ENCODE results near the gene TMEM95.
"Not testable (repeated sequence)": the region's sequence is repeated elsewhere in the genome, so short reads cannot be mapped to it uniquely, and the experiment has no call there.

Gene TMEM95

GRCh38 chr17:7367083-7367482 lies 12.1 kb downstream of the TMEM95 start:
- H3K4me3 Mint-ChIP-seq: no peak overlapping the region
- no peaks in the 10 kb centered on the region for H3K4me1 Mint-ChIP-seq
- no peak overlapping the region for H3K27ac Mint-ChIP-seq
- DNase-seq: no peak
- H3K27me3 Mint-ChIP-seq (ENCODE audit: low read depth, poor library complexity): peaks cover 30% of the 10 kb centered on the region
- no peak for TF ChIP-seq CTCF (IDR thresholded peaks at IDR 0.05)
- no peaks in the 10 kb centered on the region for H3K9me3 Mint-ChIP-seq
- H3K36me3 Mint-ChIP-seq (ENCODE audit: low read depth): no peaks in the 10 kb centered on the region

- H3K36me3 Mint-ChIP-seq (ENCODE audit: low read depth): no peaks in the 10 kb centered on the region
- H3K9me3 Mint-ChIP-seq: no peaks in the 10 kb centered on the region
- TF ChIP-seq CTCF (IDR thresholded peaks at IDR 0.05): no peak
- no peak for DNase-seq
- no peaks in the 10 kb centered on the region for H3K4me1 Mint-ChIP-seq
- H3K4me3 Mint-ChIP-seq: no peak overlapping the region
- H3K27ac Mint-ChIP-seq: no peak overlapping the region
- peaks cover 33% of the 10 kb centered on the region for H3K27me3 Mint-ChIP-seq (ENCODE audit: low read depth, poor library complexity)
Measured at GRCh38 chr17:7367918-7368598, 13.1 kb downstream of the TMEM95 start.

- H3K27me3 Mint-ChIP-seq (ENCODE audit: low read depth, poor library complexity): peaks cover 33% of the 10 kb centered on the region
Measured at GRCh38 chr17:7368599-7368994, 13.6 kb downstream of the TMEM95 start.

GRCh38 chr17:7369825-7370224 lies 14.9 kb downstream of the TMEM95 start:
- H3K4me3 Mint-ChIP-seq: no peak overlapping the region

More at GRCh38 chr17:7368599-7368994, 13.6 kb downstream of the TMEM95 start:
- H3K27ac Mint-ChIP-seq; H3K36me3 Mint-ChIP-seq (ENCODE audit: low read depth); DNase-seq; H3K4me1 Mint-ChIP-seq; H3K9me3 Mint-ChIP-seq; H3K4me3 Mint-ChIP-seq: not testable (repeated sequence)

GRCh38 chr17:7370853-7371252 lies 15.9 kb downstream of the TMEM95 start:
- Mint-ChIP-seq H3K27ac (no peak overlapping the region), H3K27me3 (ENCODE audit: low read depth, poor library complexity) (peaks cover 40% of the 10 kb centered on the region), H3K4me3 (no peak overlapping the region), H3K9me3 (no peaks in the 10 kb centered on the region), H3K36me3 (ENCODE audit: low read depth) (no peaks in the 10 kb centered on the region), H3K4me1 (no peaks in the 10 kb centered on the region)
- no peak for DNase-seq
- no peak for TF ChIP-seq CTCF (IDR thresholded peaks at IDR 0.05)

More at GRCh38 chr17:7369825-7370224, 14.9 kb downstream of the TMEM95 start:
- H3K9me3 Mint-ChIP-seq: no peaks in the 10 kb centered on the region
- no peaks in the 10 kb centered on the region for H3K4me1 Mint-ChIP-seq
- H3K27ac Mint-ChIP-seq: no peak overlapping the region
- TF ChIP-seq CTCF (IDR thresholded peaks at IDR 0.05): no peak
- peaks cover 40% of the 10 kb centered on the region for H3K27me3 Mint-ChIP-seq (ENCODE audit: low read depth, poor library complexity)
- no peak for DNase-seq
- no peaks in the 10 kb centered on the region for H3K36me3 Mint-ChIP-seq (ENCODE audit: low read depth)

- H3K4me1 Mint-ChIP-seq: no peaks in the 10 kb centered on the region
Measured at GRCh38 chr17:7374353-7374752, 19.4 kb downstream of the TMEM95 start.

More at GRCh38 chr17:7374353-7374752, 19.4 kb downstream of the TMEM95 start:
- Mint-ChIP-seq H3K4me3 (no peak overlapping the region), H3K36me3 (ENCODE audit: low read depth) (no peaks in the 10 kb centered on the region), H3K9me3 (peaks cover 18% of the 10 kb centered on the region), H3K27me3 (ENCODE audit: low read depth, poor library complexity) (peaks cover 50% of the 10 kb centered on the region), H3K27ac (no peak overlapping the region)
- DNase-seq: no peak
- no peak for TF ChIP-seq CTCF (IDR thresholded peaks at IDR 0.05)
